GM18907 (cell line): ENCODE data around the gene KLHDC4.
A peak's percentile ranks its signal among the peaks of the same experiment; 100 is the strongest.
"Not testable (repeated sequence)": the region's sequence is repeated elsewhere in the genome, so short reads cannot be mapped to it uniquely, and the experiment has no call there.

Source experiments
- ATAC-seq: cut with Tn5 transposase; IDR thresholded peaks from one replicate; pipeline ENCODE4 v1.9.1; 2021; ENCODE audit warnings: mild to moderate bottlenecking, moderate library complexity; ENCODE audit not compliant: unreplicated experiment

The KLHDC4 gene

GRCh38 chr16:87721622-87722585 lies 43.9 kb downstream of the KLHDC4 start:
- ATAC-seq: no peak

DNA sequence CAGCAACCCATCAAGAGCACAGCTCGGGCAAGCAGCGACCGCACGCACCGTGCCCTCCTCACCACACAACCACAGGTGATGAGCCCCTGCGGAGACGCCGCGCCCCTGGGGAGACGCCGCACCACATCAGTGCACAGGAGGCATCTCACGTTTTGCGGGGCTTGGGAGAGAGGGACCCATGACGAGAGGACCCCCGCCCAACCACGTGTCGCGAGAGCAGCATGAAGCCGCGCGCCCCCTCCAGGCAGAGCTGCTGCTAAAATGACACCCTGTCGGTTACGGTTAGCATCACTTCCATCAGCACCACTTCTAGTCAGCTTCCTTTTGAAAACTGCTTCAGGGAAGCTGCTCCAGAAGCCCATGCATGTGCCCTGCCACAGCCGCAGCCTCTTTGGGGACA lies 45.3 kb downstream of the KLHDC4 start:
- ATAC-seq: no peak

DNA sequence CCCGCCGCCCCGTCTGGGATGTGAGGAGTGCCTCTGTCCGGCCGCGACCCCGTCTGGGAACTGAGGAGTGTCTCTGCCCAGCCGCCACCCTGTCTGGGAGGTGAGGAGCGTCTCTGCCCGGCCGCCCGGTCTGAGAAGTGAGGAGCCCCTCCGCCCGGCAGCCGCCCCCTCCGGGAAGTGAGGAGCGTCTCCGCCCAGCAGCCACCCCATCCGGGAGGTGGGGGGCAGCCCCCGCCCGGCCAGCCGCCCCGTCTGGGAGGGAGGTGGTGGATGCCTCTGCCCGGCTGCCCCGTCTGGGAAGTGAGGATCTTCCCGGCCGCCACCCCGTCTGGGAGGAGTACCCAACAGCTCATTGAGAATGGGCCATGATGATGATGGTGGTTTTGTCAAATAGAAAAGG lies 47.0 kb downstream of the KLHDC4 start:
- ATAC-seq: not testable (repeated sequence)

- ATAC-seq: no peak
Measured at GRCh38 chr16:87715658-87716057, 50.1 kb downstream of the KLHDC4 start.

DNA sequence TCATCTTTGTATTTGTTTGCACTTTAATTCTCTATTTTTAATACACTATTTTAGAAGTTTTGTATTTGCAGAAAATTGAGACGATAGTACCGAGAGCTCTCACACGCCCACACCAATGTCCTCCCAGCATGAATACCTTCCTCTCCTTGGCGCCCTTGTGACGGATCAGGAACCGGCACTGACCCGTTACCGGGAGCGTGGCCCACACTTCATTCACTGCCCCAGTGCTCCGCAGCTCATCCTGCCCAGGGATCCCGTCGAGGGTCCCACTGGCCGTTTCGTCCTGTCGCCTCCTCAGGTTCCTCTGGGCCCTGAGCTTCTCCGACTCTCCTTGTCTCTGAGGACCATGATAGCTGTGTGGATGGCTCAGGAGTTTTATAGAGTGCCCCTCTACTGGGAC lies 50.6 kb downstream of the KLHDC4 start:
- ATAC-seq: no peak

- no peak for ATAC-seq
Measured at GRCh38 chr16:87713451-87714229, 52.1 kb downstream of the KLHDC4 start.

DNA sequence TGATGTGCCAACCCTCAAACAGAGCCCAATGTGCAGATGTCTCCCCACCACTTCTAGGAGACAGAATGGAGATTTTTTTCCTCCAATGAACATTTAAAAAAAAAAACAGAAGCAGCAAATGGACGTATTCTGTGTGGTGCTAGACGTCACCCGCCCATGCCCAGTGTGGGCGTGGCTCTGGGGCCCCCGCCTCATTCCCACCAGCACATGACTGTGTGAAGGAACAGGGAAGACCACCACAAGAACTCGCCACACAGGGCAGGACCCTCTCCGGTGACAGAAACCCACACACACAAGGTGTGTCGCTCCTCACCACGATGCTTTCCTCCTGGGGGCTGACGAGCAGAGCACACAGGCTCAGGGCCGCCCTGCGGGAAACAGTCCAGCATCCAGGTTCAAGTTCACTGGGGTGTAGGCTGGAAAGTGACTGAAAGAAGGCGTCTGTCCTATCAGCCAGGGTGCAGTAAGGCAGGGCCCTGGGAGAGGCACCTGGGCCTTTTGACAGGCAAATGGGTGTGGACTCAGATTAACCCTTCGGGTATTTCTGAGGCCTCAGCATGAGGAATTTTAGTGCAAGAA lies 53.5 kb downstream of the KLHDC4 start:
- ATAC-seq: no peak

GRCh38 chr16:87710887-87711286 lies 54.9 kb downstream of the KLHDC4 start:
- no peak for ATAC-seq

DNA sequence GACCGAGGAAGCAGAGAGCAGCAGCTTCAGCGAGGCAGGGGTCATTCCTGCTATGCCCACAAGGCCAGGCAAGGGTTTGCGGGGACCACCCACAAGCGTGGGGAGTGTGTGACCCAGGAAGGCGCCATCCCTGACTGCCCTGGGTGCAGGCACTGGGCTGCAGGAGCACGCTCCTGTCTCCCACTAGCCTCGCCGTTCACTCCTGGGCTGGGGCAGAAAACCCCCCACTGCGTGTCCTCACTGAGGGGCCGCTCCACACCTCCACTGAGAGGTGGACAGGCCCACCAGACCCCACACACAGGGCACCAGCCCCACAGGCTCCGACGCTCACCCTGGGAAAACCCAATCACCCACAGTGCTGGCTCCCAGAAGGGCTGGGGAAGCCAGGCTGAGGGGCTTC lies 56.1 kb downstream of the KLHDC4 start:
- ATAC-seq: no peak

DNA sequence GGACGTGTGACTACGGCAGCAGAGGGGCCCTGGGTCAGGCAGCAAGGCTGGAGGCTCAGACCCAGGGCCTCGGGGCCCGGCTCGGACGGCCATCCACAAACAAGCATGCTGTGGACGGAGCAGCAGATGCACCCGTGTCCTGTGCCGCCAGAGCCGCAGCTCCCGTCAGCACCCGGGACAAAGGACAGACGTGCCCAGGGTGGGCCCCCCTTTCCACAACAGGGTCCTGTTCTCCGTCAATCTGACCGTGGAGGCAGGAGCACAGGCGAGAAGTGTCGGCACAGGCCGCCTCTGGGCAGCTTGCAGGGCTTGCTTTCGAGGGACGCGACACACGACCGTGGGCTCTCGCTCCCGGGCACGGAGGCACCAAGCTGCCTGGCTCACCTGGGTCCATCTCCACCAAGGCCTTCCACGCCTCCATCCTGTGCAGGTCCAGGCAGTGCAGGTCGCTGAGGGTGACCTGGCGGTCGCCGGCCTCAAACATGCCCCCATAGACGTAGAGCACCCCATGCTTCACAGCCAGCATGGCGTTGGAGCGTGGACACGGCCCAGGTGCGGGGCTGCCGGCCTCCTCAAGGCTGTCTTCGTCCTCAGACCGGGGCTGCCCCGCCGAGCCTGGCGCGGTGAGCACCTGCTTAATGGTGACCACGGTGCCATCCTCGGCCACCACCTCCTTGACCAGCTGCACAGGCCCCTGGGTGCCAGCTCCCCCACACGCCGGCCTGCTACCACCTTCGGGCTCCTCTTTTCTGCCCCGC lies 56.7 kb downstream of the KLHDC4 start:
- no peak for ATAC-seq

GRCh38 chr16:87707714-87708580 lies 57.8 kb downstream of the KLHDC4 start:
- ATAC-seq: no peak

GRCh38 chr16:87707097-87707496 lies 58.7 kb downstream of the KLHDC4 start:
- no peak for ATAC-seq

GRCh38 chr16:87706278-87707000 lies 59.3 kb downstream of the KLHDC4 start:
- no peak for ATAC-seq

DNA sequence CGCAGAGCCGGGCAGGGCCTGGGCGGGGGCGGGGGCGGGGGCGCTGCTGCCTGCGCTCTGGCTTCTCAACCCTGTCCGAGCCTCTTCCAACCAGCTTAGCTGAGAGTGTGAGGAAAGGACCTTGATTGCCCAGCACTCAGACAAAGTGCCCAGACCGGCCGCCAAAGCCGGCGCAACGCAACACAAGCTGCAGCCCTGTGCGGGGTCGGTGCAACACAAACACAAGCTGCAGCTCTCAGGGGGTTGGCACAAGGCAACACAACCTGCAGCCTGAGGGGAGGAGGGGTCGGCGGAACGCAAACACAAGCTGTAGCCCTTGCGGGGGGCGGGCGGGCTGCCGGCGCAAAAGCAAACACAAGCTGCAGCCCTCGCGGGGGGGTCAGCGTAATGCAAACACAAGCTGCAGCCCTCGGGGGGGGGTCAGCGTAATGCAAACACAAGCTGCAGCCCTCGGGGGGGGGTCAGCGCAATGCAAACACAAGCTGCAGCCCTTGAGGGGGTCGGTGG lies 60.0 kb downstream of the KLHDC4 start:
- no peak for ATAC-seq

- ATAC-seq: no peak
Measured at GRCh38 chr16:87704754-87705353, 60.9 kb downstream of the KLHDC4 start.

GRCh38 chr16:87703835-87704375 lies 61.9 kb downstream of the KLHDC4 start:
- no peak for ATAC-seq

GRCh38 chr16:87703071-87703470 lies 62.7 kb downstream of the KLHDC4 start:
- ATAC-seq: no peak

GRCh38 chr16:87702325-87702811 lies 63.4 kb downstream of the KLHDC4 start:
- peak; percentile 54 for ATAC-seq
